GM12875 (cell line): ENCODE measurements around the gene OR51E2.

ENCODE experiments used
- H3K4me3 ChIP-seq: one replicate; pipeline ENCODE4 v1.5.1; 2011; ENCODE audit warnings: low read depth, low read length, control low read depth
- TF ChIP-seq, protein P1 (sequence below): IDR thresholded peaks from 2 replicates; pipeline ENCODE4 v1.5.1; 2011; ENCODE audit warnings: low read depth, mild to moderate bottlenecking, control low read depth, inconsistent platforms, low read length, moderate library complexity, borderline replicate concordance; ENCODE audit not compliant: insufficient read depth

OR51E2 gene

DNA sequence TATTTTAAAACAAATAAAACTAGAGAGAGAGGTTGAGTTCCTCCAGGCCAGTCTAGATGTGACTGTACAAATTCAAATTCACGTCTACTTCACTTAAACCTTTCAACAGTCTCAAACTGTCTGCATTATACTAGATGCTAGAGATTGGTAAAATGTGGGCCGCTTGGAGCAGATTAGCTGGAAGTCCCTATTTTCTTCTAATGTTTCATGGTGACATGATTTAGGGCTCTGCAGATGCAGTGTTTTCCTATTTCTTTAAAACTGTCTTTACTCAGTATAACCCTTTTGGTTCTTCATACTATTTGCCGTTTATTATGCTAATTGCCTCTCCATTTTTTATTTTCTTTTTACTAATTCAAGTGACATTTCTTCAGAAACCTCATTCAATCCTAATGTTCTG, 33.5 kb downstream of the OR51E2 start:
- TF ChIP-seq, protein P1, sequence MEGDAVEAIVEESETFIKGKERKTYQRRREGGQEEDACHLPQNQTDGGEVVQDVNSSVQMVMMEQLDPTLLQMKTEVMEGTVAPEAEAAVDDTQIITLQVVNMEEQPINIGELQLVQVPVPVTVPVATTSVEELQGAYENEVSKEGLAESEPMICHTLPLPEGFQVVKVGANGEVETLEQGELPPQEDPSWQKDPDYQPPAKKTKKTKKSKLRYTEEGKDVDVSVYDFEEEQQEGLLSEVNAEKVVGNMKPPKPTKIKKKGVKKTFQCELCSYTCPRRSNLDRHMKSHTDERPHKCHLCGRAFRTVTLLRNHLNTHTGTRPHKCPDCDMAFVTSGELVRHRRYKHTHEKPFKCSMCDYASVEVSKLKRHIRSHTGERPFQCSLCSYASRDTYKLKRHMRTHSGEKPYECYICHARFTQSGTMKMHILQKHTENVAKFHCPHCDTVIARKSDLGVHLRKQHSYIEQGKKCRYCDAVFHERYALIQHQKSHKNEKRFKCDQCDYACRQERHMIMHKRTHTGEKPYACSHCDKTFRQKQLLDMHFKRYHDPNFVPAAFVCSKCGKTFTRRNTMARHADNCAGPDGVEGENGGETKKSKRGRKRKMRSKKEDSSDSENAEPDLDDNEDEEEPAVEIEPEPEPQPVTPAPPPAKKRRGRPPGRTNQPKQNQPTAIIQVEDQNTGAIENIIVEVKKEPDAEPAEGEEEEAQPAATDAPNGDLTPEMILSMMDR = no peak
- no peak overlapping the region for H3K4me3 ChIP-seq

DNA sequence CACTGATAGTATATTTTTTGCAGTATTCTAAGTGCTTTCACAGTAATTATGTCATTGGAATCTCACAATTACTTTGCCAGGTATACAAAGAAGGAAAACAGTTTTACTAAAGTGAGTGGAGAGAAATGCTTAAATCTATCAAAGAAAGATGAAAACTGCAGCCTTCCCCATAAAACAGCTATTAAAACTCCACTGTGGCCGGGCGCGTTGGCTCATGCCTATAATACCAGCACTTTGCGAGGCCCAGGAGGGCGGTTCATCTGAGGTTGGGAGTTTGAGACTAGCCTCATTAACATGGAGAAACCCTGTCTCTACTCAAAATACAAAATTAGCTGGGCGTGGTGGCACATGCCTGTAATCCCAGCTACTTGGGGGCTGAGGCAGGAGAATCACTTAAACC, 34.8 kb downstream of the OR51E2 start:
- no peak overlapping the region for H3K4me3 ChIP-seq
- TF ChIP-seq, protein P1 = no peak

- TF ChIP-seq, protein P1 = no peak
Observed at GRCh38 chr11:4658629-4659445, 38.8 kb downstream of the OR51E2 start.

DNA sequence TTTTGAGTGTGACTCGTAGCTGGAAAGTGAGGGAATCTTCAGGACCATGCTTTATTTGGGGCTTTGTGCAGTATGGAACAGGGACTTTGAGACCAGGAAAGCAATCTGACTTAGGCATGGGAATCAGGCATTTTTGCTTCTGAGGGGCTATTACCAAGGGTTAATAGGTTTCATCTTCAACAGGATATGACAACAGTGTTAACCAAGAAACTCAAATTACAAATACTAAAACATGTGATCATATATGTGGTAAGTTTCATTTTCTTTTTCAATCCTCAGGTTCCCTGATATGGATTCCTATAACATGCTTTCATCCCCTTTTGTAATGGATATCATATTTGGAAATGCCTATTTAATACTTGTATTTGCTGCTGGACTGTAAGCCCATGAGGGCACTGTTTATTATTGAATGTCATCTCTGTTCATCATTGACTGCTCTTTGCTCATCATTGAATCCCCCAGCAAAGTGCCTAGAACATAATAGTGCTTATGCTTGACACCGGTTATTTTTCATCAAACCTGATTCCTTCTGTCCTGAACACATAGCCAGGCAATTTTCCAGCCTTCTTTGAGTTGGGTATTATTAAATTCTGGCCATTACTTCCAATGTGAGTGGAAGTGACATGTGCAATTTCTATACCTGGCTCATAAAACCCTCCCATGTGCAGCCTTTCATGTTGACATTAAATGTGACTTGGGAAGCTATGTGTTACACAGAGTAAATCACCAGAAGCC, 42.9 kb downstream of the OR51E2 start:
- no peak overlapping the region for H3K4me3 ChIP-seq
- TF ChIP-seq, protein P1 = no peak

More at GRCh38 chr11:4658629-4659445, 38.8 kb downstream of the OR51E2 start:
- H3K4me3 ChIP-seq = no peak overlapping the region

DNA sequence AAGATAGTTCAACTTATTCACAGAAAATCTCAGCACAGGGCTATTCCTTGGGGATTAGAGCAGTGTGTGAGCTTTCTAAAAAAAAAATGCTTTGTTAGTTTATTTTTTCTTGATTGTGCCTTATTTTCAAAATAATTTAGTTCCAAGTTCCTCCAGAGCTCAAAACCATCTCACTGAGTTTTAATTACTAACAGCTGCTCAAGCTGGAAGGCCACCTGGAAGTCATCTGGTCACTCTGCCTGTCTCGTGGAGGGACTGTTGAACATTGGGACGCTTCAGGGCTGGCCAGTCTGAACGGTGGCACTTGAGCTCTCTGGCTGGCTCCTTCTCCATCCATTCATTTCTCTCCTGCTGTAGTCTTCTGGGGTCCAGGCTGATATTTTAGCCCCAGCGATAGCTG, 49.9 kb downstream of the OR51E2 start:
- TF ChIP-seq, protein P1 = no peak
- no peak overlapping the region for H3K4me3 ChIP-seq

DNA sequence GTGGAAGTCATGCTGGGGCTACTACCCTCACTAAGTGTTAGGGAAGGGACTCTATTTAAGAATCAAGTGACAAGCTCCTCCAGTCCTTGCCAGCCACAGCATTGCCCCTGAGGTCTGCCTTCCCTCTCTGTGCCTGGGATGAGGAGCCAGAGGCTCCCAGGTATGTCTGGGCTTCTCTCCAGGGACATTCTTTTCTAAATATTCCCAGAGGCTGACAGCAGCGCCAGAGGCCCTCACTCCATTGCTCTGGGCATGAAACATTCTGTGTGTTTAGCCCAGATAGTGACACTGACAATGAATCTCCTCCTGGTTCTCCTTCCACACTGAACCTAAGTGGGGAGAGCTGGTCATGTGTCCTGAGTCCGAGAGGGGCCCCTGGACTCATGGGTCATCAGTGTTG, 51.7 kb downstream of the OR51E2 start:
- TF ChIP-seq, protein P1 = no peak
- H3K4me3 ChIP-seq = no peak overlapping the region
